Measurements from ENCODE around the gene FHIT.
A peak's percentile ranks its signal among the peaks of the same experiment; 100 is the strongest.

FHIT gene

DNA sequence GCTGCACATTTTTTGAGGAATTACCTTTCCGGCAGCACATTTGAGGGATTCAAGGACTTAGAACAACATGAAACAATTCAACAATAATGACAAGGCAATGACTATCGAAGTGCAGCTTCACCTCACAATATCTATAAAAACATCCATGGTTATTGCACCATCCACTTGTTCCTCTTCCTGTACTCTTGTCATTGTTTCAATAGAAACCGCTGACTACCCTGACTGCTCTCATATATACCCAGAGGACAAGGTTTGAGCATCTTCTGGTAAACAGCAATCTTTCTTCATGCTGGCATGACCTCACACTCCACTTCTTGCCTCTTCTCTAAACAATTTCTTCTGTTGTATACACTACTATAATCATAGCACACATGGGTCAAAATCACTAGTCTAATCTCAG lies 864.9 kb downstream of the FHIT start:
- no peak for DNase-seq (ENCODE audit: low spot score)
- in situ Hi-C loops (cut with MboI; ENCODE audit: low sequenced_read_pairs, unreplicated experiment), result no loop called here
- TF ChIP-seq, protein P1, sequence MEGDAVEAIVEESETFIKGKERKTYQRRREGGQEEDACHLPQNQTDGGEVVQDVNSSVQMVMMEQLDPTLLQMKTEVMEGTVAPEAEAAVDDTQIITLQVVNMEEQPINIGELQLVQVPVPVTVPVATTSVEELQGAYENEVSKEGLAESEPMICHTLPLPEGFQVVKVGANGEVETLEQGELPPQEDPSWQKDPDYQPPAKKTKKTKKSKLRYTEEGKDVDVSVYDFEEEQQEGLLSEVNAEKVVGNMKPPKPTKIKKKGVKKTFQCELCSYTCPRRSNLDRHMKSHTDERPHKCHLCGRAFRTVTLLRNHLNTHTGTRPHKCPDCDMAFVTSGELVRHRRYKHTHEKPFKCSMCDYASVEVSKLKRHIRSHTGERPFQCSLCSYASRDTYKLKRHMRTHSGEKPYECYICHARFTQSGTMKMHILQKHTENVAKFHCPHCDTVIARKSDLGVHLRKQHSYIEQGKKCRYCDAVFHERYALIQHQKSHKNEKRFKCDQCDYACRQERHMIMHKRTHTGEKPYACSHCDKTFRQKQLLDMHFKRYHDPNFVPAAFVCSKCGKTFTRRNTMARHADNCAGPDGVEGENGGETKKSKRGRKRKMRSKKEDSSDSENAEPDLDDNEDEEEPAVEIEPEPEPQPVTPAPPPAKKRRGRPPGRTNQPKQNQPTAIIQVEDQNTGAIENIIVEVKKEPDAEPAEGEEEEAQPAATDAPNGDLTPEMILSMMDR (IDR thresholded peaks at IDR 0.05; ENCODE audit: borderline replicate concordance, control extremely low read depth, extremely low read depth, insufficient read depth, missing control alignments), result no peak

DNA sequence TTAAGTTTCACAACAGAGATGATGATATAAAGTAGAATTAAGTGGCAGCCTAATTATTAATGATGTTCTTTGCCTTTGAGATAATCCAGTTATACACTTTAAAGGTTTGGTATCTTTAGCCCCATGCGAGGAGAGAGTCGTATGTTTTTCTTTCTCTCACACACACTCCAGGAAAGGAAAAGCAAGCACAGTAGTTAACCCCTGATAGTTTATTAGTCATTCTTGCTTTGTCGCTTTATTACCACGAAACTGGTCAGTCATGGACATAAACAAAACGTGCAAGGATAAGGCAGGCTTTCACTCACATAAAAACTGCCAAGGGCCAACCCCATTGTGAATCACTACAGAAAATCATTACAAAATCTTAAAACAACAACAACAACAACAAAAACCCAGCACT lies 866.9 kb downstream of the FHIT start:
- TF ChIP-seq, protein P1 (IDR thresholded peaks at IDR 0.05; ENCODE audit: borderline replicate concordance, control extremely low read depth, extremely low read depth, insufficient read depth, missing control alignments), result no peak
- DNase-seq (ENCODE audit: low spot score), result no peak
- in situ Hi-C loops (cut with MboI; ENCODE audit: low sequenced_read_pairs, unreplicated experiment), result no loop called here

DNA sequence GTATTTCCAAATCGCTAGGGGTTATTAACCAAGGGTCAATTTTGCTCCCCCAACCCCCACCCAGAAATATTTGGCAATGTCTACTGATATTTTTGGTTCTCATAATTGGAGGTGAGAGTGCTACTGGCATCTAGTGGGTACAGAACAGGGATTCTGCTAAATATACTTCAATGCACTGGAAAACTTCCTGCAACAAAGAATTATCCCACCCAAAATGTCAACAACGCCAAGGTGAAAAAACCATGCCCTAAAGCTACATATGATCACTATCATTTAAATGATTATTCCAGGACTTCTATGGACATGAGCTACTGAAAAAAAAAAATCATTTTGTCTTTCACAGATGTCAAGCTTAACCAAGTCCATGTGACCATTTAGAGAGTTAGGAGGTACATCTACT lies 867.9 kb downstream of the FHIT start:
- TF ChIP-seq, protein P1 (IDR thresholded peaks at IDR 0.05; ENCODE audit: borderline replicate concordance, control extremely low read depth, extremely low read depth, insufficient read depth, missing control alignments), result no peak
- DNase-seq (ENCODE audit: low spot score), result no peak
- in situ Hi-C loops (cut with MboI; ENCODE audit: low sequenced_read_pairs, unreplicated experiment), result no loop called here

DNA sequence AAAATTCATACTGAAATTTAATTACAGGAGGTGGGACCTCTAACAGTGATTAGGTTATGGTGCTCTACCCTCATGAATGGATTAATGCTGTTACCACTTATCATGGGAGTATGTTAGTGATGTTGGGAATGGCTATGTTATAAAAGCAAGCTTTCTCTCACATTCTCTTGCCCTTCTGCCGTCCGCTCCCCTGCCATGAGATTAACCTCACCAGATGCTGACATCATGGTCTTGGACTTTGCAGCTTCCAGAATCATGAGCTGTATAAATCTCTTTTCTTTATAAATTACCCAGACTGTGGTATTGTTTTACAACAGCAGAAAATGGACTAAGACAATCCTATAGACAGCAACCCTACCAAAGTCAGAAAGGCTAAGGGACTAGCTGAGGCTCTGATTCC lies 884.8 kb downstream of the FHIT start:
- in situ Hi-C loops (cut with MboI; ENCODE audit: low sequenced_read_pairs, unreplicated experiment), result no loop called here
- no peak for DNase-seq (ENCODE audit: low spot score)
- TF ChIP-seq, protein P1 (IDR thresholded peaks at IDR 0.05; ENCODE audit: borderline replicate concordance, control extremely low read depth, extremely low read depth, insufficient read depth, missing control alignments), result no peak

DNA sequence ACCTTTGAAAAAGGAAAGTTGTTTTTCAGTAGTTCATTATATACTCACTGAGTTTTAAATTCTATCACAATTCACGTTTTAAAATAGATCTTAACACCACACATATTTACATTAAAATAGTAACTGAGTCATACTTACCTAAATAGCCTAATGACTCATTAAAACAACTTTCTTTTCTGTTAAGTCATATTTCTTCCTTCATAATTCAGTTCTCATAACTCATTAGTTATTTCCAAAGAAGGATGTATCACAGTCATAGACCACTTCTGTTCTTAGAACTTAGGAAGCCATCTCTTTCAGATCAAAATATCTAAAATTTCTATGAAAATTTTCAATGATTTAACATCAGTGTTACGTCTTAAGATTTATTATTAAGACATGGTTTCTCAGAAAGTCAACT lies 885.9 kb downstream of the FHIT start:
- TF ChIP-seq, protein P1 (IDR thresholded peaks at IDR 0.05; ENCODE audit: borderline replicate concordance, control extremely low read depth, extremely low read depth, insufficient read depth, missing control alignments), result no peak
- peak; percentile 22 for DNase-seq (ENCODE audit: low spot score)
- in situ Hi-C loops (cut with MboI; ENCODE audit: low sequenced_read_pairs, unreplicated experiment), result no loop called here

DNA sequence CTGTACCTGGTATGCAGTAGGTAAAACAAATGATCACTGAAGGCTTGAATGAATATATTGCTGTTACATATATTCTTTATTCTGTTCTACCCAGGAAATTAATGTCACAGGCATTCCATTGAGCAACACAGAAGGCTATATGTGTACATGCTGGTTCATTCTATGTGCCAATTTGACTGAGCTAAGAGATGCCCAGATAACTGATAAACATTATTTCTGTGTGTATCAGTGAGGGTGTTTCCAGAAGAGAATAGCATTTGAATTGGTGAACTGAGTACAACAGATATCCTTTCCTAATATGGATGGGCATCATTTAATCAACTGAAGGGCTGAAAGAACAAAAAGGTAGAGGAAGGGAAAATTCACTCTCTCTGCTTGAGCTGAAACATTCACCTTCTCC lies 886.8 kb downstream of the FHIT start:
- in situ Hi-C loops (cut with MboI; ENCODE audit: low sequenced_read_pairs, unreplicated experiment), result no loop called here
- DNase-seq (ENCODE audit: low spot score), result no peak
- TF ChIP-seq, protein P1 (IDR thresholded peaks at IDR 0.05; ENCODE audit: borderline replicate concordance, control extremely low read depth, extremely low read depth, insufficient read depth, missing control alignments), result no peak

DNA sequence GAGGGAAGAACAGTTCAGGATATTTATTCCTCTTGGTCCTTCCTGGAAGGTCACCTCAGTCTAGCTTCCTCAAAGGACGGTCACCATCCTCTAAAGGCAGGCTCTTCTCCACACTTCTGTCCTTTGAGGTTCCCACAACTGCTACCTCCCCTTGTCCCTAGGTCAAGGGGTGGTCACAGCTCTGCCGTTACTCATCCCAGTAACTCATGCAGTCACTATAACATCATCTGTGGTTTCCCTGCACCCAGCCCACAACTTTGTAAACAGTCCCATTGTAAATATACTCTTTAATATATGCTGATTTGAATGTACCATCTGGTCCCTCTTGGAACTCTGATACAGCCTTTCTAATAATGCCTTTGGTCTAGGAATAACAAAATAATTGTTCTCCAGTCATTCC lies 887.4 kb downstream of the FHIT start:
- in situ Hi-C loops (cut with MboI; ENCODE audit: low sequenced_read_pairs, unreplicated experiment), result no loop called here
- peak; percentile 13 for DNase-seq (ENCODE audit: low spot score)
- TF ChIP-seq, protein P1 (IDR thresholded peaks at IDR 0.05; ENCODE audit: borderline replicate concordance, control extremely low read depth, extremely low read depth, insufficient read depth, missing control alignments), result no peak
